Testis (tissue), 2 donors: ENCODE results near the gene TBXAS1.

Experiments used
- POLR2A ChIP-seq: fragments of 450-650 bp; IDR thresholded peaks from one replicate; pipeline ENCODE4 v1.6.1; 2017; ENCODE audit warnings: antibody characterized with exemption, mild to moderate bottlenecking, moderate library complexity
- TF ChIP-seq, protein P1 (sequence below), 3 experiments: fragments of 450-650 bp in 2 of 3; fragments of 200-600 bp in 1 of 3; sonication (generic) in 1 of 3; IDR thresholded peaks; one replicate each; pipeline ENCODE4 v1.5.1; 2016 to 2019; ENCODE audit warnings: antibody characterized with exemption in 3 of 3, mild to moderate bottlenecking in 2 of 3, moderate library complexity in 1 of 3

DNA sequence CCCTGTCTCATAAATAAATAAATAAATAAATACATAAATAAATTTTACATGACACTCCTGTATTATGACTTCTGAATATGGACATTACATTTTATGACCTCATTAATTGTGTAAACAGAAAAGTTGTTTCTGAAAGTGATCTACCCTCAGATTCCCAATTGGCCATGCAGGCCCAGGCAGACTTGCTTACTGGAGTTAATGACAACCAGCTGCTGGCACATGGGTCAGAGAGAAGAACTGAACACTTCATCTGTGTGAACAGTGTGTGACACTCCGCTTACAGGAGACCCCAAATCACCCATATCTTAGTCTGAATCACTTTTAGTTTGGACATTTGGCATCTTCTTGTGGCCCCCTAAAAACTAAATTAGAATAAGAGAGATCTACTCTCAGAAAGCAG lies 202.3 kb downstream of the TBXAS1 start:
- TF ChIP-seq POLR2A: no peak
- TF ChIP-seq, protein P1, sequence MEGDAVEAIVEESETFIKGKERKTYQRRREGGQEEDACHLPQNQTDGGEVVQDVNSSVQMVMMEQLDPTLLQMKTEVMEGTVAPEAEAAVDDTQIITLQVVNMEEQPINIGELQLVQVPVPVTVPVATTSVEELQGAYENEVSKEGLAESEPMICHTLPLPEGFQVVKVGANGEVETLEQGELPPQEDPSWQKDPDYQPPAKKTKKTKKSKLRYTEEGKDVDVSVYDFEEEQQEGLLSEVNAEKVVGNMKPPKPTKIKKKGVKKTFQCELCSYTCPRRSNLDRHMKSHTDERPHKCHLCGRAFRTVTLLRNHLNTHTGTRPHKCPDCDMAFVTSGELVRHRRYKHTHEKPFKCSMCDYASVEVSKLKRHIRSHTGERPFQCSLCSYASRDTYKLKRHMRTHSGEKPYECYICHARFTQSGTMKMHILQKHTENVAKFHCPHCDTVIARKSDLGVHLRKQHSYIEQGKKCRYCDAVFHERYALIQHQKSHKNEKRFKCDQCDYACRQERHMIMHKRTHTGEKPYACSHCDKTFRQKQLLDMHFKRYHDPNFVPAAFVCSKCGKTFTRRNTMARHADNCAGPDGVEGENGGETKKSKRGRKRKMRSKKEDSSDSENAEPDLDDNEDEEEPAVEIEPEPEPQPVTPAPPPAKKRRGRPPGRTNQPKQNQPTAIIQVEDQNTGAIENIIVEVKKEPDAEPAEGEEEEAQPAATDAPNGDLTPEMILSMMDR (IDR thresholded peaks at IDR 0.05): no peak
